HG02623 (cell line): Measurements from ENCODE around the gene RPN2.

Experiments
- ATAC-seq: cut with Tn5 transposase; IDR thresholded peaks from one replicate; pipeline ENCODE4 v1.9.1; 2021; ENCODE audit warnings: moderate library complexity; ENCODE audit not compliant: unreplicated experiment

The RPN2 gene

DNA sequence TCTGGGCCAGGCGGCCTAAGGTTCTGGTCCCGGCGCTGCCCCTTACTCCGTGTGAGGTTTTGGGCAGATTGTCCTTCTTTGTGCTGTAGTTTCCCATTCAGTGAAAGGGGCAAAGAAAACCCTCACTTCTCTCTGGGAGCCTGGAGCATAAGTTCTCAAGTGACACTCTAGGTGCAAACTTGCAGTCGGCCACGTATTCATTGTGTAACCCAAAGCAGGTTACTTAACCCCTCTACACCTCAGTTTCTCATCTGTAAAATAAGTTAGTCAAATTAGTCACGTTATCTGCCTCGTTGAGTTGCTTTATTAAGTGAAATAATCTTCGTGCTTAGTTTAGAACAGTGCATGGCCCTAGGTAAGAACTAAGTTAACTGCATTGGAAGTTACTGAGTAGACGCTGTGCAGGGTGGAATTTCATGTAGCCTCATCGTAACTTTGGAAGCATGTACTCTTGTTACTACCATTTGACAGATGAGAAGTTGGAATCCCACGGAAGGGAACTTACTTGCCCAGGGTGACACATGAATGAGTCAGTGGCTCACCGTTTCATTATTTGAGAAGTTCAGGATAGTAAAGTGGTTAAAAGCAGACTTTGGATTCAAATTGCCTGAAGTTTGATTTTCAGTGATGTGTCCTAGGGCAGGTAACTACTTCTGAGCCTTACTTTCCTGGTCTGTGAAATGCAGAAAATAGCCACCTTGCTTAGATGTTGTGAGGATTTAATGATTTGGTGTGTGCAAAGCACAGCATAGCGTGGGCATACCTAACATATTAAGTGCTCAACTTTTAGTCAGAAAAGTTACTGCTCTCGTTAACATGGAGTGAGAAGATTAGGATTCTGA, 774 bp downstream of the RPN2 start:
- no peak for ATAC-seq

DNA sequence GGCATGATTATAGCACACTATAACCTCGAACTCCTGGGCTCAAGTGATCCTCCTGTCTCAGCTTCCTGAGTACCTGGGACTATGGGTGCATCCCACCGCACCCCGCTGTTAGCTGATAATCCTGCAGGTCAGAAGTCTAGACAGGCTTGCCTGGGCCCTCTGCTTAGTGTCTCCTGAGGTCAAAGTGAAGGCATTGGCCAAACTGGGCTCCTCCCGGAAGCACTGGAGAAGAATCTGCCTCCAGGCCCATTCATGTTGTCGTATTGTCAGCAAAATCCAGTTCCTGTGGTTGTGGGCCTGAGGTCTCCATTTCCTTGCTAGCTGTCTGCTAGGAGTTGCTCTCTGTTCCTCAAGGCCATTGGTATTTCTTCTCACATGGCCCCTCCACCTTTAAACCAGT, 6.6 kb downstream of the RPN2 start:
- ATAC-seq = no peak

DNA sequence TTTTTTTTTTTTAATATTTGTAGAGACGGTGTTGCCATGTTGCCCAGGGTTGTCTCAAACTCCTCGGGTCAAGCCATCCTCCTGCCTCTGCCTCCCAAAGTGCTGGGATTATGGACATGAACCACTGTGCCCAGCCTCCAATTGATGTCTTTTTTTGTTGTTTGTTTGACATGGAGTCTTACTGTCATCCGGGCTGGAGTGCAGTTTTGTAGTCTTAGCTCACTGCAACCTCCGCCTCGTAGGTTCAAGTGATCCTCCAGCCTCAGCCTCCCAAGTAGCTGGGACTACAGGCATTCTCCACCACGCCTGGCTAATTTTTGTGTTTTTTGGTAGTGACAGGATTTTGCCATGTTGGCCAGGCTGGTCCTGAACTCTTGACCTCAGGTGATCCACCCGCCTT, 9.7 kb downstream of the RPN2 start:
- no peak for ATAC-seq

DNA sequence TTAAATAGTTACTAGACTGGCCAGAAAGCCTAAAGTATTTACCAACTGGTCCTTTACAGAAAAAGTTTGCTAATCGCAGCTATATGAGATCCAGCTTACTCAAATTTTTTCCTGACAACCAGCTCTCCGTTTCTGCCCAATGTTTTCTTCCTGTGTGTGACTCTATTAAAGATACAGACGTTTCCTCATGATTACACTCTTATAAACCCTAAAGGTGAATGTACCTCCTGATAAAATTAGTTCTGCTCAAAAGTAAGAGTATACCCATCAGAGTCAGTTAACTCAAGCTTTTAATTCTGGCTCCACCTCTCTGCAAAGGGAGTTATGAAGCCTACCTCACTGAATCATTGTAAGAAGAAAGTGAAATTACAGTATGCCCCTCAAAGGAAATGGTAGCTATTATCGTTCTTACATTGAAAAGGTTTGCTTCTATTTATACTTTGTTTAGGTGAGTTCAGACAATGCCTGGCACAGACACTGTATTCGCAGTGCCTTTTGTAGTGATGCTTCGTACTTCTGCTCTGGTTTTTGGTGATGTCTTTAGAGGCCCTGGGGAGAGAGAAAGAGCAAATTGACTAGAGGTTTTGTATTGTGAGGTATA, 10.4 kb downstream of the RPN2 start:
- no peak for ATAC-seq

DNA sequence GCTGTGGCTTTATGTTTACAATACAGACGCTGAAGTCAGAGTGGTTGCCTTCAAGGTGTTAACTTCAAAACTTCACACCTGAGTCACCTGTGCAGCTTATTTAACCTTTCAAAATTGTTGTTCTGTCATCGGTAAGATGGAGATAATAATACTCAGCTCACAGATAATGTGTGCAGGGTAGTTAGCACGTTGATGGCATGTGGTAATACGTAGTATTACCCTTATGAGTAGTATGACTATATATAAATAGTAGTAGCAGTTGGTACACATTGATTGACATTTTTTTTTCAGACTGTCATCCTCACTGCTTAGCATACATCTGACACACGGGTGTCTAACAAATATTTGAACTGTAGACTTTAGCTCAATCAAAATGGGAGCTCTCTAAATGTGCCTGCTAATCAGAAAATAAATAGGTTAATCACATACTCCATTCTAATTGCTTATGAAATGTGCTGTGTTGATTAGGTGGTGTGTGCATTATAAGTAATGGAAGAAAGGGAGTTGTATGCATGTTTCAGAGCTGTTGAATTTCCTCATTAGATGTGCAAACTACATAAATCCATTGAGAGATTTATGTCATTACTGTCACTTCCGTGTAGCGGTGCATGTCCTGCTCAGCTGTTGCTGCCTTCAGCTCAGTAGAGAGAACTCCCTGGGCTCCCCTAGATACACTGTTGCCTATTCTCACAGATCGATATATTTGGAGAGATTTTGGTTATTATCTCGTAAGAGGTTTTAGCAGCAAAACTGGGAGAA, 11.4 kb downstream of the RPN2 start:
- no peak for ATAC-seq

DNA sequence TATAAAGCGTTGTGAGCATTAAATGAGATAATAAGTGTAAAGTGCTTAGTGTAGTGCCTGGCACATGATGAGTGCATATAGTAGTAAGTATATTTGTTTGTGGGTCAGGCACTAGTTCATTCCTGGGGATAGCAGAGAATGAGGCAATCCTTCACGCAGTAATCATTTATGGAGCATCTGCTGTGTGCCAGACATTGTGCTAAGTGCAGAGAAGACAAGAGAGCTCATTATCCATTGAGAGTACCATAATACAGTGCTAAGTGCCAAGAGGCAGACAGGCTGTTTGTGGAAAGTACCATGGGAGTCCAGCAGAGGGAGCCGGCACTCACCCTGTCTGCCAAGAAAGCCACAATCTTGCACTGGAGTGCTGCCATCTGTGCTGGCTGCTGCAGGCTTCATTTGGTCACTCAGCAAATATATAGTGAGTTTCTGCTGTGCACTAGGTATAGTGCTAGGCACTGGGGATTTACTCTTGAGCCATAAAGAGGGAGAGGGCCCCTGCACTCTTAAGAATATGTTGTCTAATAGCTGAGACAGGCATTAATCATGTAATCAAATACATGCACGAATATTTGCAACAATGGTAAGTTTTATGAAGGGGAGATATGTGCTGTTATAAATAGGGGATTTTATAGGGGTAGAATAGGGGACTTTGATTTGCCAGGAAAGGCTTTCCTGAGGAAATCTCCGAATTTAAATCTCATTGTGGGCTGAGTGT, 13.2 kb downstream of the RPN2 start:
- ATAC-seq = no peak

DNA sequence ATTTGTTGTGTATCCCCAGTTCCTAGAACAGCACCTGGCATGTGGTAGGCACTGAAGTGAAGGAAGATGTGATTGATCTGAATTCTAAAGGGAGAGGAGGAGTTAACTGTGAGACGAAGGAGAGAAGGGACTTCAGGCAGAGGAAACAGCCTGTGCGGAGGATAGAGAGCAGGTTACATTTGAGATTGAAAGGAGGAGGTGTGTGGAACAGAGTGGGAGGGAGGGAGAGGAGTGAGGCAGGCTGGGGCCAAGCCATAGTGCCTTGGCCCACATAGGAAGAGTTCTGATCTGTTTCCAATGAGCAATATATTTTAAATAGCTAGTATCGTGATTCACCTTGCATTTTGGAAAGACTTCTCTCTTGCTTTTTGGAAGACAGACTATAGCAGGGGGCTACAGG, 14.1 kb downstream of the RPN2 start:
- no peak for ATAC-seq

DNA sequence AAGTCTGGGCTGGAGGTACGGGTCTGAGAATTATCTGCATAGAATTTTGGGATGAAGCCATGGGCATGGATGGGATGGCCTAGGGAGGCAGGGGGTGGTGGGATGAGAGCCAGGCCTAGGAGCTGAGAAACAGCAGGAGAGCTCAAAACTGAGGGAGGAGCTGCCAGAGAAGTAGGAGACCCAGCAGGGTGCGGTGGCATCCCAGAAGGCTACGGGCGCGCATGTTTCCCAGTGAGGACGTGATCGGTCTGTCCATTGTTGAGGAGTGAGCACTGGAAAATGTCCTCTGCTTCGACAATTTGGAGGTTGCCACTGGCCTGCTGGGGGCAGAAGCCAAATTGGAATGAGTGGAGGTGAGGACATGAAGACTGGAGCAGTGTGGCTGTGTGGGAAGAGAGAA, 14.7 kb downstream of the RPN2 start:
- ATAC-seq = no peak

DNA sequence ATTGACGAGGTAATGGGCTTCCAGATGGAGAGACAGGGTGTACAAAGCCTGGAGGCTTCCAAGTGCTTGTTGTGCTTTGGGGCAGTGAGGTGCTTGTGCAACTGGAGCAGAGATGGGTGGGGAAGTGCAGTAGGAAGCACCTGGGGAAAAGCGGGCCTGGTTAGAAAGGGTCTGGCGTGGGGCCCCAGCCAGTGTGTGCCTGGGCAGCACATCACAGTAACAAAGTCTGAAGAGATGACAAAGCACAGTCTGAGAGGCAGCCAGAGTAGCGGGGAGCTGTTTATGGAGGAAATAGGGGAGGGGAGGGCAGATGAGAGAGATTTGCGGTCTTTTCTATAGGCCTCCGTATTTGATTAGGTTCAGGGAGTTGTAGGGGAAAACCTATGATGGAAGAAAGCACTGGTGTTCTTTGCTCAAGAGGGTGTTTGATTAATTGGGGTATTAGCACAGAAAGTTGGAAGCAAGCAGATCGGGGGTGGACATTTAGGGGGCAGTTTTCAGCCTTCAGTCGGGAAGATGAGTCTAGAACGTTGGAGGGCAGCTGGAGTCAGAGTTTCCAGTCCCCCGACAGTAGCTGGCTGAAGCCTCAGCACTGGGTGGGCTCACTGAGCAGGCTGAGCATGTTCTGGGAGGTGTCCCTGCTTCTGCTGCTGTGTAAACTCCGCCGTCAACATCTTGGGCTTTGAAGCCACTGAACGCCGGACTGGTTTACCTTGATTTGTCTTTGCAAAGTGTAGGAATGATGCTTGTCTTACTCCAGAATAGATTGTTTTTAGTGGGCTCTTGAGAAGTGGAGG, 15.7 kb downstream of the RPN2 start:
- no peak for ATAC-seq

DNA sequence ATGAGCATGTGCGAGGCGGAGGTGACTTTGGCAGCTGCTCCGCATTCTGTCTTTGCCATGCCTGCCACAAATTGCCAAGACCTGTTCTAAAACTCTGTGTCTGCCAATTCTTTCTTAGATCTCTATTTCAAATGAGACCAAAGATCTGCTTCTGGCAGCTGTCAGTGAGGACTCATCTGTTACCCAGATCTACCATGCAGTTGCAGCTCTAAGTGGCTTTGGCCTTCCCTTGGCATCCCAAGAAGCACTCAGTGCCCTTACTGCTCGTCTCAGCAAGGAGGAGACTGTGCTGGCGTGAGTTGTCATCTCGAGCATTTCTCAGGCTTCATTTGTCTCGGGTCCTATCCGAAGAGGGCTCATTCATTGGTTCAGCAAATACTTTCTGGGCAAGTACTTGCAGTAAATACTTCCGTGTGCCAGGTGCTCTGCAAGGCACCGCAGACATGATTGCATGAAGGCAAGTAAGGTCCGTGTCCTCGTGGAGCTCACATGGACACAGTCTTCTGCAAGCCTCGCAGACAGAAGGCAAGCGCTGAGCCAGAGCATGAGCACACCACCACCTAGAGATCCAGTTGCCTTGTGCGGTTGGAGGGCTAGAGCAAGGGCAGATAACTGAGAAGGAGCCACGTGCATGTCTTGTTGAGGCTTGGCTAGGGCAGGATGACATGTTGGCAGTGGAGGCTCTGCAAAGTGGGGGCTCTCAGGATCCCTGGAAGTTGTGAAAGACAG, 20.0 kb downstream of the RPN2 start:
- no peak for ATAC-seq

DNA sequence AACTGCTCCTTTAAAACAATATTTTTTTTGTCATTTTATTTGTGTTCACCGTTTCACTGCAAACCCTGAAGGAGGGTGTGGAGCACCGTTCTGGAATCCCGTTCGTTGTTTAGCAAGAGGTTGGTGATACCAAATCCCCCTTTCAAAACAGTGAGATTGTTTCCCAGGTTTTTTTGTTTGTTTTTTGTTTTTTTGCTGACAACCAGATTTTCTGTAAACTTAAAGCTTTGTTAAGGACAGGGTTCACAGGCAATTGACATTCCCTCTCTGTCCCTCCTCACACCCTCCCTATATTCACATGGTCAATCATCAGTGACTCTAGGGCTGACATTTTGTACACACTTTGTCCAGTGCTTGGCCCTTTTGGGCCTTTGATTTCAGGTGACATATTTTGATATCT, 21.2 kb downstream of the RPN2 start:
- ATAC-seq = no peak

DNA sequence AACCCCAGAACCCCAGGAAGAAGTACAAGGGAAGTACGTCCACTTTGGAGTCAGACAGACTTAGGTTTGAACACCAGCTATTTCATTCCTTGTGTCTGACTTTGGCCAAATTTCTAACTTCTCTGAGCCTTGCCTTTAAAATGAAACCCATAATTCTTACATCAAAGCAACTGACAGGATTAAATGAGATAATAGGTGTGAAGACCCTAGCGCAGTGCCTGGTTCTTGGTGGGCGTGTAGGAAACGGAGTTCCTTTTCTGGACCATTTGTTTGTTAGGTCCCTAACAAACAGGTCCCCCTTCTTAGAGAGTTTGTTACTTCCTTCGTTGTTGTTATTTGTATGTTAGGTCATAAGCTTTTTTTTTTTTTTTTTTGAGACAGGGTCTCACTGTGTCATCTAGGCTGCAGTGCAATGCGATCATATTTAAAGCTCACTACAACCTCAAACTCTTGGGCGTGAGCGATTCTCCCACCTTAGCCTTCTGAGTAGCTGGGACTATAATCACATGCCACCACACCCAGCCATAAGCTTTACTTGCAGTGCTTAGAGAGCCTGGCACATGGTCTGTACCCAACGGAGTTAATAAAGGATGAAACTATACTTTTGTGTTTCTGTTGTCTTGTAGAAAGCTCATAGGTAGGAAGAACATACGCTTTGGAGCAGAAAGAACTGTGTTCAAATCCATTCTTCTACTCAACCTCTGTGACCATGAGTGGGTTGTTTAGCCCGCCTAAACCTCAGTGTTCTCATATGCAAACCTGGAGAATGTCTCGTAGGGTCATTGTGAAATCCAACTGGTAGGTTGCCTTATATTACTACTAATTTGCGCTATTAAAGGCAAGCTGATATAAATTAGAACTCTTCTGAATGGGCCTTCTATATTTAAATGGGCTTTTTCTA, 22.0 kb downstream of the RPN2 start:
- ATAC-seq = no peak

DNA sequence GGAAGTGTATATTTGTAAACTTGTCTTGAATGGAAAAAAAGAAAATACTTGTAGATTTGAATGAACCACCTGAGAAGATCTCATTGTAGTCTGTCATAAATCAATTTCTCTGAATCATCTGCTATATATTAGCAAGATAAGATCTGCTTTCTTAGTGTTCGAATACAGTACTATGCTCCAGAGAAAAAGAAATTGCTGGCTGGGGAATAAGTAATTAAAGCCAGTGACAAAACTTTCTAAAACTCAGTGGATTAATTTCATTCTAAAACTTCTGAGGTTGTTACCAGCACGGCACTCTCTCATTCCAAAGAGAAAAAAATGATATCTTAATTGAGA, 22.7 kb downstream of the RPN2 start:
- no peak for ATAC-seq

DNA sequence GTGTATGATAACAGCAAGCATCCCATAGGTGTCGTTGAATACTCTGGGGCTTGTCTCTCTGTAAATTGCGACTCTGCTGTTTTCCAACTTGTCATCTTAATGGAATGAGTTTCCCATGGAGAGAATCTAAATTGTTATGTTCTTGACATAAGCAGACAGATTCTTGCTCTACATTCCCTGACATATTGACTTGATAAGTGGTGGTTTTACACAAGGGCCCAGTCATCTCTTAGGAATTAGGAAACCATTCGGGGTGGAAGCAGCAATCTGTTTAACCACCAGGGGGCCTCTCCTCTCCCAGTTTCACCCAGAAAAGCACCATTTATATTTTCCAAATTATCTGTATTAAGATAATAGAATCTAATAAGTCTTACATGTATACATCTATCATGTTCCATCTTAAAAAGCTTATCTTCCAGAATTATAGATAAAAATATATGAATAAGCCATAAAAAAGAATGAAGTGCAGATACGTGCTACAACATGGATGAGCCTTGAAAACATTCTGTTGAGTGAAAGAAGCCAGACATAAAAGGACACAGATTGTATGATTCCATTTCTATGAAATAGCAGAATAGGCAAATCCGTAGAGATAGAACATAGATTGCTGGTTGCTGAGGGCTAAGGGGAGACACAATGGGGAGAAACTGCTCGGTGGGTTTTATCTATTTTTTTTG, 23.3 kb downstream of the RPN2 start:
- ATAC-seq = no peak

DNA sequence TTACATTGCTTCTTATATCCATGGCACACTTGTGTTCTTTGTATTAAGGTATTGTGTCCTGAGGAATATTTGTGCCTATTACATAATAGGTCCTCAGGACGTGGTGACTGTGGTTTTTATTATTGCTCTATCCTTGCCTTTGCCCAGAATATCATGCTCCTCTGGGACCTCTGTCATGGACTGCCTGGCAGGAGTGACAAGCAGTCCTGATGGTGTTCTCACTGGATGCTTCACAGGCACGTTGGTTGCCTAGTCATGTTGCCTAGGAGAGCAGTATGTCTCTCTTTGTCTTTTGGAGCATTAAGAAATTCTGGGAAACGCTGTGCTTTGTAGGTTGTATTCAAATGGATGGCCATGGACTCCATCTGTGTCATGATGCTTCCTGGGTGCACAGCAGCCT, 24.9 kb downstream of the RPN2 start:
- no peak for ATAC-seq

DNA sequence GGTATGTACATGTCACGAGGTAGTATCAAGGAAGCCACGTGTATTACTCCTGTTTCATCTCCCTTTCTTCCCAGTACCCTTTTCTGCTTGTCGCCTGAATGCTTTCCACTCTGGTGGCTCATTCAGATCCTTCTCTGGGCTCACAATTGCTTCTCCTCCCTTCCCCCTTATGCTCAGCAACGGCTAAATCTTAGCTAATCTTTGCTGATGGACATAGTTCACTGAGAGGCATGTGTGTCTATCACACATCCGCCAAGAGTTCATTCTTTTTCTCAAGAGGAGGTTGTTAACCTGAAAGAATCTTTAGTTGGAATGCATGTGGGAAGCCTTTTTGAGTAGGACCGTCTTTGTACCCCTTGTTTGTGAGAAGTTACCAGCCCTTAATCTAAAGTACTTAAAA, 26.0 kb downstream of the RPN2 start:
- ATAC-seq = no peak

DNA sequence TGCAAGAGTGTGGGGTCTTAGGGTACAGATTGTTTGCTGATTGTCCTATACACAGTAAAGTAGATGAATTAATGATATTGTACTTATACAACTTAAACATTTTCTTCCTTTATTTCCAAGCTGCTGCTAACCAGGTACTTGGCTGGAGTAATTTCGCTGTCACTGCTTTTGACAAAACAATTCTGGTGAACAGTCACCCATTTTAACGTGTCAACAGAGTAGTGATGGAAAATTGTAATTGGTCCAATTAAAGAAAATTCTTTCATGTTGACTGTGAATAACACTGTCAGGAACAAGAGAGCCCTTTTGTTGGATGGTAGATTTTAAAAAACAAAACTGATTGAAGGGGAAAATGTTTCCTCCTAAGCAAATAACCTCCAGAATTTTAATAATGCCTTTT, 26.7 kb downstream of the RPN2 start:
- ATAC-seq = no peak

DNA sequence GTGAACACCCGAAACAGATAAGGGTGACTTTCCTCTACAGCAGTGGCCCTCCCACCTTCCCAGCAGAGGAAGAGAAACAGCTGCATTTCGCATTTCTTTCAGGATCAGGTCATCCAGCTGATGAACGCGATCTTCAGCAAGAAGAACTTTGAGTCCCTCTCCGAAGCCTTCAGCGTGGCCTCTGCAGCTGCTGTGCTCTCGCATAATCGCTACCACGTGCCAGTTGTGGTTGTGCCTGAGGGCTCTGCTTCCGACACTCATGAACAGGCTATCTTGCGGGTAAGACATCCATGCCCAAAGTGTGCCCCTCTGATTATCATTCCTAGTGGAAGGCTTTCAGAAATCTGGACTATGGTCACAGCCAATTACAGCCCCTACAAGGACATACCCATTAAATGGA, 28.0 kb downstream of the RPN2 start:
- ATAC-seq = no peak

DNA sequence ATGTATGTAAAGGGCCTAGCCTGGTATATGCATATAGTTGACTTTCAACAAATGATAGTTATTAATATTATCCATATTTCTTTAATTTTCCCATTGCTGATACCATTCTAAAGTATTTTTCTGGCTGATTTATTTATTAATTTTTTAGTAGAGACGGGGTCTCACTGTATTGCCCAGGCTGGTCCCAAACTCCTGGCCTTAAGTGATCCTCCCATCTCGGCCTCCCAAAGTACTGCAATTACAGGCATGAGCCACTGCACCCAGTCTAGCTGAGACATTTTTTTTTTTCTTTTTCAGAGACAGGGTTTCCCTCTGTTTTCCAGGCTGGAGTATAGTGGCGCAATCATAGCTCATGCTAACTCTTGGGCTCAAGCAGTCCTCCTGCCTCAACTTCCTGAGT, 30.1 kb downstream of the RPN2 start:
- no peak for ATAC-seq
